Kidney (tissue), 14 donors: Measurements from ENCODE around the gene TAS2R31. TPM values are rescaled to one million over a fixed set of nuclear protein-coding genes. Genes with fewer than 3 reads are reported as not detected.

Experiments
- DNase-seq, 5 donors: peaks; one replicate each; pipeline ENCODE4 v3.0.0-alpha.2; 2013 to 2020
- FAIRE-seq: peaks from 2 replicates; lab custom pipeline; 2012; peaks lifted over from hg19 to GRCh38; lab: Jason Lieb, UNC
- H3K27ac ChIP-seq, 2 donors: one replicate each; pipeline ENCODE4 v1.7.0; 2013; ENCODE audit warnings: low read depth in 2 of 2, low read length in 2 of 2, inconsistent platforms in 1 of 2
- H3K27me3 ChIP-seq: one replicate; pipeline ENCODE4 v1.7.1; 2013; ENCODE audit warnings: low read length, inconsistent platforms; ENCODE audit not compliant: control insufficient read depth, insufficient read depth
- H3K36me3 ChIP-seq, 3 donors: one replicate each; pipeline versions ENCODE4 v1.7.0 to v1.7.1; 2013; ENCODE audit warnings: low read length in 3 of 3, control low read depth in 1 of 3, inconsistent platforms in 1 of 3; ENCODE audit not compliant: insufficient read depth in 3 of 3, control insufficient read depth in 2 of 3
- H3K4me1 ChIP-seq, 3 donors: one replicate each; pipeline versions ENCODE4 v1.7.0 to v1.7.1; 2013; ENCODE audit warnings: low read length in 3 of 3, inconsistent platforms in 1 of 3, low read depth in 1 of 3; ENCODE audit not compliant: control insufficient read depth in 2 of 3, insufficient read depth in 2 of 3
- H3K4me3 ChIP-seq, 3 donors: one replicate each; pipeline versions ENCODE4 v1.7.0 to v1.8.1; 2013; ENCODE audit warnings: low read length in 3 of 3, control low read depth in 1 of 3, inconsistent platforms in 1 of 3
- H3K9ac ChIP-seq, 3 donors: one replicate each; pipeline versions ENCODE4 v1.7.0 to v1.7.1; 2013; ENCODE audit warnings: low read length in 3 of 3, control low read depth in 1 of 3, inconsistent platforms in 1 of 3
- H3K9me3 ChIP-seq, 3 donors: one replicate each; pipeline versions ENCODE4 v1.7.0 to v1.7.1; 2013; ENCODE audit warnings: low read length in 3 of 3, control low read depth in 1 of 3, inconsistent platforms in 1 of 3; ENCODE audit not compliant: control insufficient read depth in 2 of 3, insufficient read depth in 1 of 3
- CTCF ChIP-seq: IDR thresholded peaks from 3 replicates; pipeline ENCODE4 v1.5.1; 2012; ENCODE audit warnings: mild to moderate bottlenecking, moderate library complexity, borderline replicate concordance; ENCODE audit not compliant: insufficient read depth; ENCODE audit errors: extremely low read depth
- intact Hi-C: fragments of 100-400 bp; cut with DNase I; formaldehyde crosslinking; loops from one replicate; pipeline ENCODE4 v1.11.1; 2022
- polyA plus RNA-seq: library from polyadenylated mRNA; stranded (reverse); fragments of 350-450 nt; fragmentation: Illumina TruSeq; extraction: RNeasy Lipid Tissue Mini Kit (QIAGEN cat#74804); gene quantifications from one replicate; pipeline ENCODE4 v1.2.3, GENCODE V29; 2014; ENCODE audit warnings: low read depth, low replicate concordance; ENCODE audit not compliant: insufficient read depth
- total RNA-seq: library from RNA; stranded (reverse); fragmentation: NEBNext Ultra II Directional; extraction: Animal tissue kit (Norgen Biotek cat#: 25700); gene quantifications from one replicate; pipeline ENCODE4 v1.2.1, GENCODE V29; 2021
- donor health status: control.
- donor health status: control.
- donor health status: control.
- donor health status: control.
- donor health status: control.
- donor health status: DM: yes; HTN: yes; CAD: no.
- donor health status: Normal renal cell carcinoma (clear cell type).

Gene TAS2R31
- total and polyA plus RNA-seq, 2 donors from 2014 or later = 5.9 TPM; not detected in 1

- DNase-seq = no peak
- no peak for TF ChIP-seq CTCF
- Histone ChIP-seq H3K4me3 (no peak overlapping the region), H3K9me3 (peaks cover 0 to 4% (median 0%) of the 10 kb centered on the region in 3 donors), H3K27ac (no peak overlapping the region), H3K27me3 (no peaks in the 10 kb centered on the region), H3K36me3 (peaks cover 0 to 2% (median 0%) of the 10 kb centered on the region in 3 donors), H3K9ac (no peak overlapping the region), H3K4me1 (no peaks in the 10 kb centered on the region)
- intact Hi-C loops = no loop called here
- no peak for FAIRE-seq
These were observed 42.1 kb downstream of the TAS2R31 start for GRCh38 chr12:10989107-10989506.

GRCh38 chr12:10986812-10987211, 44.4 kb downstream of the TAS2R31 start, which contains the start of gene TAS2R50:
Gene TAS2R50 (minus strand): TSS chr12:10986912. CDS start chr12:10986860, 52 bp downstream.
- Histone ChIP-seq H3K9me3 (peaks cover 0 to 4% (median 0%) of the 10 kb centered on the region in 3 donors), H3K4me3 (no peak within 1 kb of the TSS), H3K27me3 (no peaks in the 10 kb centered on the region), H3K9ac (no peak within 1 kb of the TSS), H3K4me1 (no peaks in the 10 kb centered on the region), H3K27ac (no peak within 1 kb of the TSS), H3K36me3 (no peaks in the 10 kb centered on the region)
- no peak for FAIRE-seq
- intact Hi-C loops = no loop called here
- no peak for DNase-seq
- no peak for TF ChIP-seq CTCF

- Histone ChIP-seq H3K9me3 (no peaks in the 10 kb centered on the region), H3K4me1 (no peaks in the 10 kb centered on the region), H3K4me3 (no peak overlapping the region), H3K9ac (no peak overlapping the region), H3K27ac (no peak overlapping the region), H3K27me3 (no peaks in the 10 kb centered on the region), H3K36me3 (no peaks in the 10 kb centered on the region)
- TF ChIP-seq CTCF = no peak
- FAIRE-seq (no peak), DNase-seq (no peak)
- intact Hi-C loops = no loop called here
These were observed 49.0 kb downstream of the TAS2R31 start for GRCh38 chr12:10982244-10982643.

Other genes starting within 250 kb of the TAS2R31 start
- gene TAS2R7, start 228.8 kb downstream of the TAS2R31 start, total RNA-seq = not detected
- not detected for gene TAS2R7, start 228.8 kb downstream of the TAS2R31 start, polyA plus RNA-seq
- not detected for gene TAS2R8, start 224.1 kb downstream of the TAS2R31 start, total RNA-seq
- not detected for gene TAS2R8, start 224.1 kb downstream of the TAS2R31 start, polyA plus RNA-seq
- gene TAS2R9, start 221.2 kb downstream of the TAS2R31 start, total RNA-seq = not detected
- not detected for gene TAS2R9, start 221.2 kb downstream of the TAS2R31 start, polyA plus RNA-seq
- gene TAS2R10, start 205.0 kb downstream of the TAS2R31 start, total RNA-seq = 0.82 TPM
- not detected for gene TAS2R10, start 205.0 kb downstream of the TAS2R31 start, polyA plus RNA-seq
- gene PRR4, start 181.9 kb downstream of the TAS2R31 start, total RNA-seq = 1.8 TPM
- 3.2 TPM for gene PRR4, start 181.9 kb downstream of the TAS2R31 start, polyA plus RNA-seq
- gene PRH1, start 147.2 kb downstream of the TAS2R31 start, total RNA-seq = 28.7 TPM
- 3.2 TPM for gene PRH1, start 147.2 kb downstream of the TAS2R31 start, polyA plus RNA-seq
- 2.8 TPM for gene TAS2R13, start 121.8 kb downstream of the TAS2R31 start, total RNA-seq
- not detected for gene TAS2R13, start 121.8 kb downstream of the TAS2R31 start, polyA plus RNA-seq
- not detected for gene PRH2, start 102.2 kb downstream of the TAS2R31 start, total RNA-seq
- gene PRH2, start 102.2 kb downstream of the TAS2R31 start, polyA plus RNA-seq = not detected
- gene TAS2R14, start 92.1 kb downstream of the TAS2R31 start, total RNA-seq = 3.9 TPM
- 0.75 TPM for gene TAS2R14, start 92.1 kb downstream of the TAS2R31 start, polyA plus RNA-seq
- 2.0 TPM for gene TAS2R50, start 44.5 kb downstream of the TAS2R31 start, total RNA-seq
- not detected for gene TAS2R50, start 44.5 kb downstream of the TAS2R31 start, polyA plus RNA-seq
- 4.1 TPM for gene TAS2R20, start 33.1 kb downstream of the TAS2R31 start, total RNA-seq
- gene TAS2R20, start 33.1 kb downstream of the TAS2R31 start, polyA plus RNA-seq = 0.47 TPM
- gene TAS2R19, start 8.8 kb downstream of the TAS2R31 start, total RNA-seq = 4.6 TPM
- not detected for gene TAS2R19, start 8.8 kb downstream of the TAS2R31 start, polyA plus RNA-seq
- 1.6 TPM for gene TAS2R46, start 30.9 kb upstream of the TAS2R31 start, total RNA-seq
- gene TAS2R46, start 30.9 kb upstream of the TAS2R31 start, polyA plus RNA-seq = not detected
- gene TAS2R43, start 60.9 kb upstream of the TAS2R31 start, total RNA-seq = 0.85 TPM
- gene TAS2R43, start 60.9 kb upstream of the TAS2R31 start, polyA plus RNA-seq = not detected
- 4.0 TPM for gene TAS2R30, start 103.2 kb upstream of the TAS2R31 start, total RNA-seq
- gene TAS2R30, start 103.2 kb upstream of the TAS2R31 start, polyA plus RNA-seq = not detected
- 9.9 TPM for gene SMIM10L1, start 139.8 kb upstream of the TAS2R31 start, total RNA-seq
- 12.5 TPM for gene SMIM10L1, start 139.8 kb upstream of the TAS2R31 start, polyA plus RNA-seq
- not detected for gene TAS2R42, start 155.5 kb upstream of the TAS2R31 start, total RNA-seq
- not detected for gene TAS2R42, start 155.5 kb upstream of the TAS2R31 start, polyA plus RNA-seq
- not detected for gene PRB3, start 238.3 kb upstream of the TAS2R31 start, total RNA-seq
- not detected for gene PRB3, start 238.3 kb upstream of the TAS2R31 start, polyA plus RNA-seq